Measurements from ENCODE around the gene TOPBP1. TPM values are rescaled to one million over a fixed set of nuclear protein-coding genes. Genes with fewer than 3 reads are reported as not detected.

TOPBP1 gene
- total and polyA plus RNA-seq, 2 experiments from 2014 or later = 15.8 to 42.2 TPM

DNA sequence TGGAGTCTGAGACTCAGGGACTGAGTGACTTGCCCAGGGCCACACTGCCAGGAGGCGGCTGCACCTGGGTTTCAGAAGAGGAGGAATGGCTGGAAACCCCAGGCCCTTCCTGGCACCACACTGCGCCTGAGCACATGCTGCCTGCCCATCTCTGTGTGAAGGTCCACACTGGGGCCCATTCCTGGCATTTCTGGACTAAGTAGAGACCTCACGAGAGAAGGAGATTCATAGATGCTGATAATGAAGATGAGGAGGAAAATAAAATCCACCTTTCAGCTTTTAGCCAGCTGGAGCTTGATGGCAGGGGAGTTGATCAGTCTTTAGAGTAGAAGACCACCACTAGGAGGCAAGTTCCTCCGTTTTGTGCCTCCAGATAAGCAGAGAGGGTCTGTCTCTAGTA is 44.3 kb upstream of the TOPBP1 start:
- H3K27me3 Mint-ChIP-seq (ENCODE audit: insufficient read depth, low read depth, poor library complexity) = peaks cover 6% of the 10 kb centered on the region
- H3K9me2 ChIP-seq (ENCODE audit: insufficient read depth) = no peaks in the 10 kb centered on the region
- no peaks in the 10 kb centered on the region for H3K36me3 ChIP-seq (ENCODE audit: insufficient read depth)
- DNase-seq (ENCODE audit: low spot score) (peak; percentile 2), ATAC-seq (no peak; the same call in 2 of the 3 replicates)
- no peak overlapping the region for H3K4me2 ChIP-seq
- no peak overlapping the region for H2AFZ ChIP-seq
- no peak for TF ChIP-seq EZH2phosphoT487 (IDR thresholded peaks at IDR 0.05; ENCODE audit: unreplicated experiment)
- TF ChIP-seq EZH2 (IDR thresholded peaks at IDR 0.05; ENCODE audit: low read depth, unreplicated experiment) = no peak
- no peak for TF ChIP-seq NANOG (IDR thresholded peaks at IDR 0.05; ENCODE audit: borderline replicate concordance)
- TF ChIP-seq, protein P1, sequence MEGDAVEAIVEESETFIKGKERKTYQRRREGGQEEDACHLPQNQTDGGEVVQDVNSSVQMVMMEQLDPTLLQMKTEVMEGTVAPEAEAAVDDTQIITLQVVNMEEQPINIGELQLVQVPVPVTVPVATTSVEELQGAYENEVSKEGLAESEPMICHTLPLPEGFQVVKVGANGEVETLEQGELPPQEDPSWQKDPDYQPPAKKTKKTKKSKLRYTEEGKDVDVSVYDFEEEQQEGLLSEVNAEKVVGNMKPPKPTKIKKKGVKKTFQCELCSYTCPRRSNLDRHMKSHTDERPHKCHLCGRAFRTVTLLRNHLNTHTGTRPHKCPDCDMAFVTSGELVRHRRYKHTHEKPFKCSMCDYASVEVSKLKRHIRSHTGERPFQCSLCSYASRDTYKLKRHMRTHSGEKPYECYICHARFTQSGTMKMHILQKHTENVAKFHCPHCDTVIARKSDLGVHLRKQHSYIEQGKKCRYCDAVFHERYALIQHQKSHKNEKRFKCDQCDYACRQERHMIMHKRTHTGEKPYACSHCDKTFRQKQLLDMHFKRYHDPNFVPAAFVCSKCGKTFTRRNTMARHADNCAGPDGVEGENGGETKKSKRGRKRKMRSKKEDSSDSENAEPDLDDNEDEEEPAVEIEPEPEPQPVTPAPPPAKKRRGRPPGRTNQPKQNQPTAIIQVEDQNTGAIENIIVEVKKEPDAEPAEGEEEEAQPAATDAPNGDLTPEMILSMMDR (conservative IDR thresholded peaks at IDR 0.05; ENCODE audit: low read depth in 2 of 2) = peak; percentile 6 to 25; a peak in 1 of 4 replicates
- TF ChIP-seq STAT1 (IDR thresholded peaks at IDR 0.05; ENCODE audit: unreplicated experiment) = no peak
- no peak for TF ChIP-seq POLR2AphosphoS5 (IDR thresholded peaks at IDR 0.05; ENCODE audit: low read depth)
- no peaks in the 10 kb centered on the region for H3K9me3 Mint-ChIP-seq
- no peak overlapping the region for H3K27ac ChIP-seq (ENCODE audit: low read depth)
- H4K20me1 ChIP-seq (replicated peaks; ENCODE audit: insufficient read depth) = no peaks in the 10 kb centered on the region
- no peaks in the 10 kb centered on the region for H3F3A ChIP-seq (replicated peaks; ENCODE audit: low read depth)
- no peaks in the 10 kb centered on the region for H3K27me3 ChIP-seq (ENCODE audit: insufficient read depth)
- H3K27ac Mint-ChIP-seq = no peak overlapping the region
- no peaks in the 10 kb centered on the region for H3K36me3 Mint-ChIP-seq (ENCODE audit: low read depth)
- H3K4me1 Mint-ChIP-seq = no peaks in the 10 kb centered on the region
- H3K79me2 ChIP-seq (replicated peaks; ENCODE audit: insufficient read depth) = no peaks in the 10 kb centered on the region
- H3K4me1 ChIP-seq (ENCODE audit: insufficient read depth) = no peaks in the 10 kb centered on the region
- no peak overlapping the region for H3K4me3 Mint-ChIP-seq
- no peak overlapping the region for H3K4me3 ChIP-seq

DNA sequence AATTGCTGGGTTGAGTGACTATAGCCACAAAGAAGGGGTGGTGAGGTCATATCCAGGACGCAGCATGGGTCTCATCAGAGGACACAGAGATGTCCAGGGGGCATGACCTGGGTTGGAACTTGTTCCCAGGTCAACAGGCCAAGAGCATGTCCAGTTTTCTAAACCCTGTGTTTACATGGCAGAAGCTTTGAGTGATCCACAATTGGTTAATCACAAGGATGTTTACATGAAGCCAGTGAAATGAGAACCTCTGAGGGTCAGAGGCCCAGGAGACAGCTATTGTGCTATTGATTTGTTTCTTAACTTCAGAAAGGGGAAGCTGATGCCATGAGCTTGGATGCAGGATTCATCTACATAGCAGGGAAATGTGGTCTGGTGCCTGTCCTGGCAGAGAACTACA is 42.2 kb upstream of the TOPBP1 start:
- Mint-ChIP-seq H3K4me3 (no peak overlapping the region), H3K36me3 (ENCODE audit: low read depth) (no peaks in the 10 kb centered on the region), H3K4me1 (no peaks in the 10 kb centered on the region), H3K27ac (no peak overlapping the region), H3K9me3 (peaks cover 4% of the 10 kb centered on the region; the same call in 2 of the 3 replicates), H3K27me3 (ENCODE audit: insufficient read depth, low read depth, poor library complexity) (no peaks in the 10 kb centered on the region)
- Histone ChIP-seq H4K20me1 (replicated peaks; ENCODE audit: insufficient read depth) (no peaks in the 10 kb centered on the region), H3K9me2 (ENCODE audit: insufficient read depth) (no peaks in the 10 kb centered on the region; the same call in 1 of the 2 replicates), H2AFZ (no peak overlapping the region), H3K27me3 (ENCODE audit: insufficient read depth) (no peaks in the 10 kb centered on the region), H3K79me2 (replicated peaks; ENCODE audit: insufficient read depth) (no peaks in the 10 kb centered on the region), H3K36me3 (ENCODE audit: insufficient read depth) (no peaks in the 10 kb centered on the region), H3K4me1 (ENCODE audit: insufficient read depth) (no peaks in the 10 kb centered on the region), H3K4me2 (no peak overlapping the region), H3K4me3 (no peak overlapping the region), H3K27ac (ENCODE audit: low read depth) (no peak overlapping the region), H3F3A (replicated peaks; ENCODE audit: low read depth) (no peaks in the 10 kb centered on the region)
- ATAC-seq (no peak), DNase-seq (ENCODE audit: low spot score) (no peak)
- TF ChIP-seq REST (IDR thresholded peaks at IDR 0.05; ENCODE audit: unreplicated experiment) (no peak), EZH2 (IDR thresholded peaks at IDR 0.05; ENCODE audit: low read depth, unreplicated experiment) (no peak), CREB1 (CRISPR knock-in tag; IDR thresholded peaks at IDR 0.05; ENCODE audit: low read depth) (no peak), JUNB (IDR thresholded peaks at IDR 0.05; ENCODE audit: unreplicated experiment) (no peak), ZNF331 (CRISPR knock-in tag; IDR thresholded peaks at IDR 0.05; ENCODE audit: low read depth) (no peak), ETS1 (IDR thresholded peaks at IDR 0.05) (no peak), NANOG (IDR thresholded peaks at IDR 0.05; ENCODE audit: borderline replicate concordance) (no peak)
- TF ChIP-seq, protein P1 (conservative IDR thresholded peaks at IDR 0.05; ENCODE audit: low read depth in 2 of 2) = no peak
